ENCODE results near the gene GRM6. TPM values are rescaled to one million over a fixed set of nuclear protein-coding genes. Genes with fewer than 3 reads are reported as not detected.

Gene GRM6
- total and polyA plus RNA-seq, 2 donors from 2014 or later, result not detected

- Histone ChIP-seq H3K9ac (ENCODE audit: low read length in 3 of 3) (peak within 1 kb of the TSS; percentile 42 to 77 (median 74)), H3K27ac (ENCODE audit: low read depth in 2 of 2, low read length in 2 of 2) (peak within 1 kb of the TSS; percentile 76 to 81), H3K4me1 (ENCODE audit: control insufficient read depth in 2 of 3, insufficient read depth in 2 of 3, low read depth in 1 of 3, low read length in 3 of 3) (peaks cover 0 to 7% (median 0%) of the 10 kb centered on the region in 3 donors), H3K27me3 (ENCODE audit: control insufficient read depth, insufficient read depth, low read length) (no peaks in the 10 kb centered on the region), H3K36me3 (ENCODE audit: control insufficient read depth in 2 of 3, insufficient read depth in 3 of 3, low read length in 3 of 3) (peaks cover 0 to 20% (median 18%) of the 10 kb centered on the region in 3 donors), H3K4me3 (ENCODE audit: low read length in 3 of 3) (peak within 1 kb of the TSS; percentile 67 to 93 (median 90)), H3K9me3 (ENCODE audit: control insufficient read depth in 2 of 3, insufficient read depth in 1 of 3, low read length in 3 of 3) (peaks cover 0 to 21% (median 5%) of the 10 kb centered on the region in 3 donors)
- FAIRE-seq, result peak; percentile 56
- no peak for TF ChIP-seq CTCF (IDR thresholded peaks at IDR 0.05; ENCODE audit: borderline replicate concordance, extremely low read depth, insufficient read depth)
- intact Hi-C loops (cut with DNase I), result no loop called here
- DNase-seq, result peak; percentile 97 to 99 (median 97)
Measured at GRCh38 chr5:179023528-179024189, 28.5 kb upstream of the GRM6 start, which contains the start of gene ZNF879. ZNF879 (plus strand) TSS chr5:179023804; CDS start chr5:179025005, 1,201 bp downstream.

- intact Hi-C loops (cut with DNase I), result no loop called here
- FAIRE-seq, result no peak
- Histone ChIP-seq H3K36me3 (ENCODE audit: control insufficient read depth in 2 of 3, insufficient read depth in 3 of 3, low read length in 3 of 3) (no peaks in the 10 kb centered on the region), H3K4me1 (ENCODE audit: control insufficient read depth in 2 of 3, insufficient read depth in 2 of 3, low read depth in 1 of 3, low read length in 3 of 3) (no peaks in the 10 kb centered on the region), H3K9ac (ENCODE audit: low read length in 3 of 3) (no peak overlapping the region), H3K4me3 (ENCODE audit: low read length in 3 of 3) (no peak overlapping the region), H3K27ac (ENCODE audit: low read depth in 2 of 2, low read length in 2 of 2) (no peak overlapping the region), H3K9me3 (ENCODE audit: control insufficient read depth in 2 of 3, insufficient read depth in 1 of 3, low read length in 3 of 3) (peaks cover 0 to 25% (median 7%) of the 10 kb centered on the region in 3 donors), H3K27me3 (ENCODE audit: control insufficient read depth, insufficient read depth, low read length) (no peaks in the 10 kb centered on the region)
- DNase-seq, result no peak
- TF ChIP-seq CTCF (IDR thresholded peaks at IDR 0.05; ENCODE audit: borderline replicate concordance, extremely low read depth, insufficient read depth), result no peak
Measured at GRCh38 chr5:179008667-179009066, 13.5 kb upstream of the GRM6 start.

- Histone ChIP-seq H3K4me1 (ENCODE audit: control insufficient read depth in 2 of 3, insufficient read depth in 2 of 3, low read depth in 1 of 3, low read length in 3 of 3) (no peaks in the 10 kb centered on the region), H3K9me3 (ENCODE audit: control insufficient read depth in 2 of 3, insufficient read depth in 1 of 3, low read length in 3 of 3) (peaks cover 0 to 18% (median 7%) of the 10 kb centered on the region in 3 donors), H3K9ac (ENCODE audit: low read length in 3 of 3) (no peak overlapping the region), H3K27me3 (ENCODE audit: control insufficient read depth, insufficient read depth, low read length) (no peaks in the 10 kb centered on the region), H3K36me3 (ENCODE audit: control insufficient read depth in 2 of 3, insufficient read depth in 3 of 3, low read length in 3 of 3) (no peaks in the 10 kb centered on the region), H3K27ac (ENCODE audit: low read depth in 2 of 2, low read length in 2 of 2) (no peak overlapping the region), H3K4me3 (ENCODE audit: low read length in 3 of 3) (no peak overlapping the region)
- DNase-seq (no peak), FAIRE-seq (no peak)
- no peak for TF ChIP-seq CTCF (IDR thresholded peaks at IDR 0.05; ENCODE audit: borderline replicate concordance, extremely low read depth, insufficient read depth)
- intact Hi-C loops (cut with DNase I), result no loop called here
Measured at GRCh38 chr5:179006564-179006963, 11.4 kb upstream of the GRM6 start.

Measured in kidney (tissue), 14 donors.